Liver (tissue), 3 donors: Measurements from ENCODE around the gene CRIP1.

ENCODE experiments used
- CTCF ChIP-seq: fragments of 150-350 bp; IDR thresholded peaks from 2 replicates; pipeline ENCODE4 v1.5.1; 2017; ENCODE audit warnings: improper control_type of control experiment, low read depth, low read length; ENCODE audit not compliant: missing input control
- EGR1 ChIP-seq, 2 donors: IDR thresholded peaks; 2 replicates each; pipeline ENCODE4 v1.6.1; 2016 to 2018; ENCODE audit warnings: antibody characterized with exemption in 2 of 2, low read depth in 2 of 2
- REST ChIP-seq: IDR thresholded peaks from 2 replicates; pipeline ENCODE4 v1.6.1; 2016; ENCODE audit warnings: antibody characterized with exemption, mild to moderate bottlenecking
- RXRA ChIP-seq, 2 donors: IDR thresholded peaks; 2 replicates each; pipeline ENCODE4 v1.6.1; 2017 to 2018; ENCODE audit warnings: antibody characterized with exemption in 2 of 2, mild to moderate bottlenecking in 1 of 2
- TAF1 ChIP-seq: conservative IDR thresholded peaks from 2 replicates; pipeline ENCODE4 v1.6.1; 2016; ENCODE audit warnings: antibody characterized with exemption, mild to moderate bottlenecking
- donor health status: healthy.
- donor health status: healthy.

GRCh38 chr14:105467249-105467941 lies 19.3 kb upstream of the CRIP1 start:
- TF ChIP-seq CTCF, result no peak
- no peak for TF ChIP-seq TAF1
- TF ChIP-seq RXRA (IDR thresholded peaks at IDR 0.05), result no peak
- TF ChIP-seq EGR1 (IDR thresholded peaks at IDR 0.05; ENCODE audit: low read depth in 2 of 2), result no peak
- no peak for TF ChIP-seq REST
